PFSK-1 (cell line): ENCODE data around the gene GFER.

Experiments used
- POLR2AphosphoS5 ChIP-seq: IDR thresholded peaks from 2 replicates; pipeline ENCODE4 v1.6.1; 2012; ENCODE audit warnings: low read depth, mild to moderate bottlenecking, control low read depth, low read length, moderate library complexity
- SIN3A ChIP-seq: IDR thresholded peaks from 2 replicates; pipeline ENCODE4 v1.6.1; 2012; ENCODE audit warnings: mild to moderate bottlenecking, low read length, moderate library complexity, borderline replicate concordance; ENCODE audit not compliant: insufficient read depth
- TF ChIP-seq, protein P1 (sequence below), 2 experiments: IDR thresholded peaks; 2 replicates each; pipeline versions ENCODE4 v1.6.1 to v1.8.0; 2011 to 2012; ENCODE audit warnings: low read depth in 2 of 2, low read length in 2 of 2, control low read depth in 1 of 2, inconsistent platforms in 1 of 2, mild to moderate bottlenecking in 1 of 2, moderate library complexity in 1 of 2; ENCODE audit not compliant: insufficient read depth in 1 of 2

DNA sequence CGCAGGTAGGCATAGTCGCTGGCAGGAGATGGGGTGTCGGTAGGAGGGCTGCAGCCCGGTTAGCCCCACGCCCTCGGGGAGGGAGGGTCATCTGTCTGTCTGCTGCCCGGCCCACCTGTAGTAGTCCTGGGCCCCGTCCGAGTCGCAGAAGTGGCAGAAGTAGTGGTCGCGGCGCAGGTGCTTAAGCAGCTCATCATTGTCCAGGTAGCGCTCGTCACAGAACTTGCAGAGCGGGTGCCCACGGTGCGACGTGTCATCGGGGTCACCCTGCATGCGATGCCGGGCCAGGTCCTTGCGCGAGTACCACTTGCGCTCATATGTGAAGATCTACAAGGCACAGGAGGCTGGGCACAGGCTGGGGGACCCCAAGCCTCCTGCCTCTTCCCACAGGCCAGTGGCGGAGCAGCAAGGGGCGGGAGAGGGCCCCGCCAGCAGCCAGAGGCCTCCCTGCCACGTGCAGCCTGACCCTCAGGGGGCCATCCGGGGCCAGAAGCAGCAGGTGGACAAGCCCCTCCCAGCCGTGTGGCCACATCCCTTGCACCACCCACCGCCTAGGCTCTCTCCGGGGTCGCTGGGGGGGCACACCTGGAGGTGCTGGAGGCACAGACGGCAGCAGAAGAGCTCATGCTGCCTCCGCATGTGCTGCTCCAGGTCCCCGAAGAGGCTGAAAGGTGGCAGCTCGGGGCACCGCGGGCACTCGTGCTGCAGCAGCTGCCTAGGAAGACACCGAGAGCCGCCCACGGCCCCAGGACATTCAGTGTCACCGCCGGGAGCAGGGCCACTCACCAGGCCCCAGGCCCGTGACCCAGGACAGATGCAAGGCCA lies 18.6 kb downstream of the GFER start:
- TF ChIP-seq POLR2AphosphoS5 (no peak), SIN3A (no peak)
- TF ChIP-seq, protein P1, sequence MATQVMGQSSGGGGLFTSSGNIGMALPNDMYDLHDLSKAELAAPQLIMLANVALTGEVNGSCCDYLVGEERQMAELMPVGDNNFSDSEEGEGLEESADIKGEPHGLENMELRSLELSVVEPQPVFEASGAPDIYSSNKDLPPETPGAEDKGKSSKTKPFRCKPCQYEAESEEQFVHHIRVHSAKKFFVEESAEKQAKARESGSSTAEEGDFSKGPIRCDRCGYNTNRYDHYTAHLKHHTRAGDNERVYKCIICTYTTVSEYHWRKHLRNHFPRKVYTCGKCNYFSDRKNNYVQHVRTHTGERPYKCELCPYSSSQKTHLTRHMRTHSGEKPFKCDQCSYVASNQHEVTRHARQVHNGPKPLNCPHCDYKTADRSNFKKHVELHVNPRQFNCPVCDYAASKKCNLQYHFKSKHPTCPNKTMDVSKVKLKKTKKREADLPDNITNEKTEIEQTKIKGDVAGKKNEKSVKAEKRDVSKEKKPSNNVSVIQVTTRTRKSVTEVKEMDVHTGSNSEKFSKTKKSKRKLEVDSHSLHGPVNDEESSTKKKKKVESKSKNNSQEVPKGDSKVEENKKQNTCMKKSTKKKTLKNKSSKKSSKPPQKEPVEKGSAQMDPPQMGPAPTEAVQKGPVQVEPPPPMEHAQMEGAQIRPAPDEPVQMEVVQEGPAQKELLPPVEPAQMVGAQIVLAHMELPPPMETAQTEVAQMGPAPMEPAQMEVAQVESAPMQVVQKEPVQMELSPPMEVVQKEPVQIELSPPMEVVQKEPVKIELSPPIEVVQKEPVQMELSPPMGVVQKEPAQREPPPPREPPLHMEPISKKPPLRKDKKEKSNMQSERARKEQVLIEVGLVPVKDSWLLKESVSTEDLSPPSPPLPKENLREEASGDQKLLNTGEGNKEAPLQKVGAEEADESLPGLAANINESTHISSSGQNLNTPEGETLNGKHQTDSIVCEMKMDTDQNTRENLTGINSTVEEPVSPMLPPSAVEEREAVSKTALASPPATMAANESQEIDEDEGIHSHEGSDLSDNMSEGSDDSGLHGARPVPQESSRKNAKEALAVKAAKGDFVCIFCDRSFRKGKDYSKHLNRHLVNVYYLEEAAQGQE (IDR thresholded peaks at IDR 0.05; ENCODE audit: insufficient read depth in 1 of 2, low read depth in 2 of 2, low read length in 2 of 2) = no peak
